Tibial artery (tissue), 4 donors: ENCODE data around the gene DPPA4.
"Not testable (repeated sequence)": the region's sequence is repeated elsewhere in the genome, so short reads cannot be mapped to it uniquely, and the experiment has no call there.

Experiments used
- DNase-seq, 2 donors: peaks; one replicate each; pipeline ENCODE4 v3.0.0-alpha.2; 2019
- H3K27ac ChIP-seq, 2 donors: fragments of 200-600 bp; sonication (generic) in 1 of 2; 1 replicate in 1 of 2; 2 replicates in 1 of 2; pipeline ENCODE4 v1.5.1; 2018 to 2019; ENCODE audit warnings: mild to moderate bottlenecking in 1 of 2
- H3K27me3 ChIP-seq, 2 donors: fragments of 200-600 bp; sonication (generic) in 1 of 2; one replicate each; pipeline versions ENCODE4 v1.5.1 to v1.6.0; 2016 to 2019
- H3K36me3 ChIP-seq, 3 donors: fragments of 200-600 bp; sonication (generic) in 2 of 3; one replicate each; pipeline ENCODE4 v1.5.1; 2016 to 2019; ENCODE audit warnings: mild to moderate bottlenecking in 2 of 3
- H3K4me1 ChIP-seq, 4 donors: fragments of 200-600 bp; sonication (generic) in 2 of 4; 1 replicate in 3 of 4; 2 replicates in 1 of 4; pipeline ENCODE4 v1.5.1; 2016 to 2019
- H3K4me3 ChIP-seq, 2 donors: fragments of 200-600 bp; sonication (generic) in 1 of 2; 1 replicate in 1 of 2; 2 replicates in 1 of 2; pipeline ENCODE4 v1.5.1; 2018 to 2019; ENCODE audit warnings: mild to moderate bottlenecking in 2 of 2
- H3K9me3 ChIP-seq, 3 donors: fragments of 200-600 bp; sonication (generic) in 1 of 3; one replicate each; pipeline ENCODE4 v1.5.1; 2016 to 2019
- CTCF ChIP-seq, 2 experiments: fragments of 200-600 bp in 1 of 2; fragments of 450-650 bp in 1 of 2; IDR thresholded peaks; one replicate each; pipeline ENCODE4 v1.5.1; 2017 to 2019; ENCODE audit warnings: antibody characterized with exemption in 2 of 2, mild to moderate bottlenecking in 1 of 2, moderate library complexity in 1 of 2
- intact Hi-C: fragments of 100-400 bp; cut with DNase I; formaldehyde crosslinking; loops from one replicate; pipeline ENCODE4 v1.15.0; 2023; ENCODE audit warnings: low total_unique reads

DPPA4 gene

DNA sequence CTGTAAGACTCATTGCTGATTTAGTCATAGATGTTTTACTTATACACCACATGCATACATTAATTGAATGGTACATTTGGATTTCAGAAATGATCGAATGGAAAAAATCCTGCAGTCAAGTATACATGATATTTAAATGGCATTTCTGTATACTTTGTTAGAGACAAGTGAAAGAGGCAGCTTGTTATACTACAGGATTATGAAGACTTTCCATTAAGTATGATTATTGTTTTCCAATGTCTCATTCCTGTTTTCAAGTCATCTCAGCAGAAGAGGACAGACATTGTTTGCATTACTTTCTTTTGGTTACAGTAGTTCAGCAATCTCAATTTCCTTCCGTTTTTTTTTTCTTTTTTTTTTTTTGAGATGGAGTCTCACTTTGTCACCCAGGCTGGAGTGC is 36.6 kb upstream of the DPPA4 start:
- no peaks in the 10 kb centered on the region for H3K27me3 ChIP-seq
- no peak overlapping the region for H3K4me3 ChIP-seq
- no peaks in the 10 kb centered on the region for H3K36me3 ChIP-seq
- intact Hi-C loops = no loop called here
- H3K9me3 ChIP-seq = no peaks in the 10 kb centered on the region
- no peak for DNase-seq
- no peak for TF ChIP-seq CTCF (IDR thresholded peaks at IDR 0.05)
- no peaks in the 10 kb centered on the region for H3K4me1 ChIP-seq
- no peak overlapping the region for H3K27ac ChIP-seq

DNA sequence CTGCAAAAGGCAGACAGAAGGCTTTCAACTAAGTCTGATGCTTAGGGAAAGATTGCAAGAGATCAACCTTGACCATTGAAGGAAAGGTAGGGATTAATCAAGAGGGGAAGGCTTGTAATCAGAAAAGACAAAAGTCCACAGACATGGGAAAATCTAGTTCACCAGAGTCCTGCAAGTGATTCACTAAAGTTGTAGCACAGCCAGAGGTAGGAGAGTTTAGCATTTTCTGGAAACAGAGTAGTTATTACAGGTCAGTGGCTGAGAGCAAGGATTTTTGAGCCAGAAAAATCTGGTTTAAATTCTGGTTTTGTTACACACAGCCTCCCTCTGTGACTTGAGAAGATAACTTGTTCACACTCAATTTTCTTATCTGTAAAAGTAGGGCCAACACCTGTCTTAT is 35.3 kb upstream of the DPPA4 start:
- H3K27ac ChIP-seq = no peak overlapping the region
- H3K27me3 ChIP-seq = no peaks in the 10 kb centered on the region
- no peaks in the 10 kb centered on the region for H3K4me1 ChIP-seq
- no peaks in the 10 kb centered on the region for H3K9me3 ChIP-seq
- H3K36me3 ChIP-seq = no peaks in the 10 kb centered on the region
- TF ChIP-seq CTCF (IDR thresholded peaks at IDR 0.05) = no peak
- intact Hi-C loops = no loop called here
- H3K4me3 ChIP-seq = no peak overlapping the region
- DNase-seq = no peak

DNA sequence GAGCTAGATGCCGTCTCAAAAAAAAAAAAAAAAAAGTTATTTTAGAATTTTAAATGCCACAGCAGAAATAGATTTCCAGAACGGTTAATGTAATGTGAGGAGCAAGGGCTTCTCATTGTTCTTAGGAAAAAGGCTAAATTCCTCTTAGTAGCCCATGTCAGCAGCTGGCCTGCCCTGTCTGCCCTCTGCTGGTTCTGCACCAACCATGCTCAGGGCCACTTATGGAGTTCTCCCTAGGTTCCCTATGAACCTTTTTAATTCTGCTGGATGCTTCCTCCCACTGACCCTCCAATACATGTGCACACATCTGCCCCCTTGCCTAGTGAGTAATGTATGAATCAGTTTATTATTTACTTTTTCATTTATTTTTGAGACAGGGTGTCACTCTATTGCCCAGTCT is 32.2 kb upstream of the DPPA4 start:
- H3K36me3 ChIP-seq = no peaks in the 10 kb centered on the region
- H3K4me1 ChIP-seq = no peaks in the 10 kb centered on the region
- no peak overlapping the region for H3K27ac ChIP-seq
- no peaks in the 10 kb centered on the region for H3K27me3 ChIP-seq
- no peaks in the 10 kb centered on the region for H3K9me3 ChIP-seq
- intact Hi-C loops = no loop called here
- TF ChIP-seq CTCF (IDR thresholded peaks at IDR 0.05) = no peak
- no peak overlapping the region for H3K4me3 ChIP-seq
- no peak for DNase-seq

DNA sequence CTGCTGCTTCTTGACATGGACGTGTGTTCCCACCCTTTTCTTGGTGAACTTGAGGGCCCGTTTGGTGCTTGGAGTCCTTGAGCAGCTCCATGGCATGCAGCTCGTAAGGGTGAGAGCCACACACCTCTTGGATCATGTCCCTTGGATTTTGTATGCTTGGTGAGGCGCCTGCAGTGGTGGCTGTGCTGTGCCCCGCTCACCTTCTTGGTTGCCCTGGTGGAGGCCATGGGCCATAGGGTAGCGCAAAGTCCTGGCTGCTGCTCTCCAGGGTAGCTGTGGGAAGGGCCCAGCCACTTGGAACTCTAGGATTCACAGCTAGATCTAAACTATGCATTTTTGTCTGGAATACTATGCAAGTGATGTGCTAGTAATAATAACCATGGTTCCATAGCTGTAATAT is 26.7 kb upstream of the DPPA4 start:
- intact Hi-C loops = no loop called here
- Histone ChIP-seq H3K4me1 (no peaks in the 10 kb centered on the region), H3K36me3 (no peaks in the 10 kb centered on the region), H3K27ac (no peak overlapping the region), H3K4me3 (no peak overlapping the region), H3K9me3 (no peaks in the 10 kb centered on the region), H3K27me3 (no peaks in the 10 kb centered on the region)
- TF ChIP-seq CTCF (IDR thresholded peaks at IDR 0.05) = no peak
- no peak for DNase-seq

DNA sequence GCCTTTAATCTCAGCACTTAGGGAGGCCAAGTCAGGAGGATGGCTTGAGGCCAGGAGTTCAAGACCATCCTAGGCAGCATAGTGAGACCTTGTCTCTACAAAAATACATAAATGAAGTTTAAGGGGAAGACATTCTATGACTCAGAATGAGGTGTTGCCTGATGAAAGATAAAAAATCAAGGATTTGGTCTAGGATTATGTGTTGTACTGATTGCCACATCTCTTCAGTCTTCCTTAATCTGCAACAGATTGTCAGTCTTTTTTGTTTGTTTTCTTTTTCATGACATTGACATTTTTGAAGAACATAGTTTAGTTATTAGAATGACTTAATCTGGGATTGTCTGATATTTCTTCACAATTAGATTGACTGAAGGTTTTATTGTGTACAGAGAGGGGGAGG is 26.3 kb upstream of the DPPA4 start:
- no peak for DNase-seq
- H3K9me3 ChIP-seq = no peaks in the 10 kb centered on the region
- intact Hi-C loops = no loop called here
- H3K4me3 ChIP-seq = no peak overlapping the region
- no peaks in the 10 kb centered on the region for H3K4me1 ChIP-seq
- TF ChIP-seq CTCF (IDR thresholded peaks at IDR 0.05) = no peak
- H3K36me3 ChIP-seq = no peaks in the 10 kb centered on the region
- H3K27me3 ChIP-seq = no peaks in the 10 kb centered on the region
- H3K27ac ChIP-seq = no peak overlapping the region

DNA sequence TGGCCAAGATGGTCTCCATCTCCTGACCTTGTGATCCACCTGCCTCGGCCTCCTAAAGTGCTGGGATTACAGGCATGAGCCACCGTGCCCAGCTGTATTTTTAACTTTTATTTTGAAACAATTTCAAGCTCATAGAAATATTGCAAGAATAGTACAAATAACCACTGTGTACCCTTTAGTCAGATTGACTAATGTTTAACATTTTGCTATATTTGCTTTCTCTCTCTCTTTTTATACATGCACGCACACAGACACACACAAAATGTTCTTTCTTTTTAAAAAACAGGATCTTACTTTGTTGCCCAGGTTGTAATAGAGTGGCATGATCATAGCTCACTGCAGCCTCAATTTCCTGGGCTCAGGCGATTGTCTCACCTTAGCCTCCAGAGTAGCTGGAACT is 25.5 kb upstream of the DPPA4 start:
- H3K36me3 ChIP-seq = no peaks in the 10 kb centered on the region
- intact Hi-C loops = no loop called here
- no peak for TF ChIP-seq CTCF (IDR thresholded peaks at IDR 0.05)
- H3K4me3 ChIP-seq = no peak overlapping the region
- DNase-seq = no peak
- H3K27me3 ChIP-seq = no peaks in the 10 kb centered on the region
- no peaks in the 10 kb centered on the region for H3K4me1 ChIP-seq
- H3K9me3 ChIP-seq = no peaks in the 10 kb centered on the region
- H3K27ac ChIP-seq = no peak overlapping the region

DNA sequence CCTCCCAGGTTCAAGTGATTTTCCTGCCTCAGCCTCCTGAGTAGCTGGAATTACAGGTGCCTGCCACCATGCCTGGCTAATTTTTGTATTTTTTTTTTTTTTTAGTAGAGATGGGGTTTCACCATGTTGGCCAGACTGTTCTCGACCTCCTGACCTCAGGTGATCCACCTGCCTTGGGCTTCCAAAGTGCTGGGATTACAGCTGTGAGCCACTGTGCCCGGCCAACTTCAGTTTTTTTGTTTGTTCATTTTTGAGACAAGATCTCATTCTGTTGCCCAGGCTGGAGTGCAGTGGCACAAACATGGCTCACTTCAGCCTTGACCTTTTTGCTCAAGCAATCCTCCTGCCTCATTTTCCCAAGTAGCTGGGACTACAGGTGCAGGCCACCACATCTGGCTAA is 21.5 kb upstream of the DPPA4 start:
- intact Hi-C loops, DNase-seq, H3K4me3 ChIP-seq: not testable (repeated sequence)

More for the DNA sequence above, 21.5 kb upstream of the DPPA4 start:
- H3K27ac ChIP-seq, H3K27me3 ChIP-seq, H3K9me3 ChIP-seq, H3K4me1 ChIP-seq, H3K36me3 ChIP-seq: not testable (repeated sequence)
